GM21619 (cell line): ENCODE measurements around the gene DPYSL5.
A peak's percentile ranks its signal among the peaks of the same experiment; 100 is the strongest.
"Not testable (repeated sequence)": the region's sequence is repeated elsewhere in the genome, so short reads cannot be mapped to it uniquely, and the experiment has no call there.

Source experiments
- ATAC-seq: cut with Tn5 transposase; IDR thresholded peaks from one replicate; pipeline ENCODE4 v1.9.1; 2021; ENCODE audit not compliant: unreplicated experiment

DPYSL5 gene

DNA sequence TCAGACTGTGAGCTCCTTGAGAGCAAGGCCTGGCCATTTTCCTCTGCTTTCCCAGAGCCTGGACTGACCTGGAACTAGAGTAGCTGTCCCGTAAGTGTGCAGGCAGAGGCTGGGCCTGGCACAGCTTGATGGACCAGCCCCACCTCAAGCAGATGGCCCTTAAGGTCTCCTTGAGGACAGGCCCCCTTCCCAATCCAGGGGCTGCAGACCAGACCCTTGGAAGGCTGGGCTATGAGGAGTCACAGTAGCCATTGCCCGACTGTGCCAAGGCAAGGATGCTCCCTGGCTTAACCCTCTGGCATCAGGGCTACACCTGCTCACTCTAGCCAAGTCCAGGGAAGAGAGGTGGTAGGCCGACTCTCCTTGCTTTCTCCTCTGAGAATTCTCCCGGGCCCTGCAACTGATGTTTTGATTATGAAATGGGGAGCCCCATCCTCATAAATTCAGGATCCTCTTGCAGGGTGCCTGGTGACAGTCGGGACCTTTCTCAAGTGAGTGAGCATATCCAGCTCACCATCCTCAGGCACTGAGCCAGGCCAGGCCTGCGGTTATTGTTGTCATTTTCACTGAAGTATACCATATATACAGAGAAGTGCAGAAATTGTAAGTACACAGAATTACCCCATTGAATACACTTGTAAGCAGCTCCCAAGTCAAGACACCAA lies 51.7 kb downstream of the DPYSL5 start:
- ATAC-seq = no peak

DNA sequence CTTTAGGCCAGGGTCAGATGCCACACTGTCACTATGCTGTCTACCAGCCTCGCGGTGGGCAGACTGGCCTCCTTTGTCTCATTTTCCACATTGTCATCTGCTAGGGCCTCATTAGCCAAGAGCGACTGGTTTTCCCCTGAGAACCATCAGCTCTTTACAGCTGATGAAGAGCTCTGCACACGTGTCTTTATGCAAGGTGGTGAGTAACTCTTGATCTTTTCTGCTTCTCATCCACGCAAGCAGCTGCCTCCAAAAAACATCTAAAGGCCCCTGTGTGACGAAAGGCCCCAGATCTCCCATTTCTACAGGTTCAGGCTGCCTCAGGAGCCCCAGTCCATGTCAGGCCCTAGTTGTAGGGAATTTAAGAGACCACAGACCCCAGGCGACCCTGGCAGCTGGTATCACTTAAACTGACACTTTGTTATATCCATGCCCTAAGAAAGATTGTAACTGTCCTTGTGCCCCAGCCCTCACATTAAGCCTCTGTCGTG lies 52.9 kb downstream of the DPYSL5 start:
- no peak for ATAC-seq

DNA sequence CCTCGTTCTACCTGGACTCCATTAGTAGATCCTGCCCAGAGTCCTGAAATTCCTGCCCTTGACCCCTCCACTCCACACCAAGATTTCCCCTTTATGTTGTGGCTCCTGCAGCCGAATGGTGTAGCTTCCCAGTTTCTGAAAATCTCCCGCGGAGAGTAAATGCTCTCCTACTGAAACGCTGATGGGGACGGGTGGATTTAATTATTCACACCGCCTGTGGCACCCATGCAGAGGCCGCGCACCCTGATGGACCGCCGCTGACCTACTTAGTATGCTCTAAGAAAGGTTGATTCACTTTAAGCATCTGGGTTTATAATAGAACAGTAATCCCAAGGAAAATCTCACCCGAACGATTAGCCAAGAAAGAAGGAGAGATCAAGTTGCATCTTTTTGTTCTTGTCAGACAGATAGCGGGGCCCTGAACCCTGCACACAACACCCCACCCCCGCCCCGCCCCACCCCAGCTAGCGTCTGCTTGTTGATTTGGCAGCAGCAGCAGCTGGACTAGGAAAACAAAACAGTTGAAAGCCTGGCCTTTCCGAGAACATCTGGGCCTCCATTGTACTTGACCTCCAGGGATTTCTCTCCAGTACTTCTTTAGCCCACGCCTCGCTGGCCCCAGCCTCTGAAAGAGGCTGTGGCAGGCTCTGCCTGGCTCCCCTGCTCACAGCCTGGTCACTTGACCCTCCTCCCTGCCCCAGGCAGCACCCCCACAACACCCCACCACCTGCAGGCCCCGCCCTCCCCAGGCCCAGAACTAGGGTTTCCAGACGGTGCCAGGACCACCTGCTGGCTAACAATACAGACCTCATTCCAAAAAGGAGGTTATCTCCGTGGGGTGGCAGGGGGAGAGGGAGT lies 53.6 kb downstream of the DPYSL5 start:
- ATAC-seq = no peak

DNA sequence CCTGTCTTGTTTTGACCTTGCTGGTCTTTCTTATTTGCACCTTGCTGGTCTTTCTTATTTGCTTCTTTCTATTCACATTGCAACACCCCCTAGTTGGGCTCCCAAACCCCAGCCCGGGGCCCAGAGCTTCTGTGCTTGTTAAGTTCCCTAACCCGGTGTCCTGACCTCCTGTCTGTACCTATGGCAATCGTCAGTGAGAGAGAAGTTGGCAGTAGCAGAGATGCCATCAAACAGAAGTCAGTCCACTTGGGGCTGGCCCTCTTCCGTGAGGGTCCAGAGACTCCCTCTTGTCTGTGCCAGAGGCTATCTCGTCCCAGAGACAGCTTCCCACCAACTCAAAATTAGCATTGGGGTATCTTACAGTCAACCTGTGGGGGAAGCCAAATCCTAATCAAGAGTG lies 55.7 kb downstream of the DPYSL5 start:
- ATAC-seq = no peak

DNA sequence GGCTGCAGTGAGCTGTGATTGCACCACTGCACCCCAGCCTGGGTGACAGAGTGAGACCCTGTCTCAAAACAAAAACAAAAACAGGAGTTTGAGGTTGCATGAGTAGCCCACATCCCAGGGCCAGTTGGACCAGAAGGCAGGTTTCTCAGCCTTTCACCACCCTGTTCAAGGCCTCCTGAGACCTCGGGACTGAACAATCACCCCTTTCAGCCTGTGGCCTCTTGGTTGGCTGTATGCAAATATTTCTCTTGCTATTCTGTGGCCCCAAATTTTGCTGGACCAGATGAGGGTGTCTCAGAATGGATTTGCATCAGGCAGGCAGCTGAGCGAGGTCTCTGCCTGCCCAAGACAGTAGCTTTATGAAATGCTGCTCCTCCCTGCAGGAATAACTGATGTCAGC lies 56.9 kb downstream of the DPYSL5 start:
- ATAC-seq = peak; percentile 89

DNA sequence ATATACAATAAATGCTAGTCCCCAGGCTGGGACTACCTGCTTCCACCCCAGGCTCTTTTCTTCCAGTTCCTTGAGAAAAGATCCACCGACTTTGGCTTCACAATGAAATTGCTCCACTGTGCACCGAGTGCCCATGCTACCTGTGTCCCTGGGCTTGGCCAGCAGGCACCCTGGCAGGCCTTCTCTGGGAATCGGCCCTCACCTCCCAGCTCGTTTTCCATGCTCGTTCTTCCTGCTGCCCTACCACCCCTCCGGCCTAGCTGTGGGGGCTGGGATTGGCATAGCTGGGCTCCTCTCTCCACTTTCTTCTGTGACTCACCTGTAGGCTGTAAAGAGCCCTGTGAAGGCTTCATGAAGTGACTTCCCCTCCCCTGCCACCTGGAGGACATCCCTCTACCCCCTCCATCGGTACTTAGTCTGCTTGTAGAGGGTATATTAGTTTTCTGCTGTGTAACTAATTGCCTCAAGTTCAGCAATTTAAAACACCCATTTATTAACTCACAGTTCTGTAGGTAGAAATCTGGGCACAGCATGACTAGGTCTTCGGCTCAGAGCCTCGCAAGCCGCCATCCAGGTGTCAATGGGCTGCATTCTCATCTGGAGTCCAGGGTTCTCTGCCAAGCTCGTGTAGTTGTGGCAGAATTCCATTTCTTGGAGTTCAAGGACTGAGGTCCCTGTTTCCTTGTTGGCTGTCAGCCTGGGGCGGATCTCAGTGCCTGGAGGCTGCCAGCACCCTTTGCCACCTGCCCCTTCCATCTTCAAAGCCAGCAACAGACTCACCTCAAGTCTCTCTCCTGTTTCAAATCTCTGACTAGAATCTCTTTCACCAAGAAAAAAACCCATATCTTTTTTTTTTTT lies 57.6 kb downstream of the DPYSL5 start:
- no peak for ATAC-seq

DNA sequence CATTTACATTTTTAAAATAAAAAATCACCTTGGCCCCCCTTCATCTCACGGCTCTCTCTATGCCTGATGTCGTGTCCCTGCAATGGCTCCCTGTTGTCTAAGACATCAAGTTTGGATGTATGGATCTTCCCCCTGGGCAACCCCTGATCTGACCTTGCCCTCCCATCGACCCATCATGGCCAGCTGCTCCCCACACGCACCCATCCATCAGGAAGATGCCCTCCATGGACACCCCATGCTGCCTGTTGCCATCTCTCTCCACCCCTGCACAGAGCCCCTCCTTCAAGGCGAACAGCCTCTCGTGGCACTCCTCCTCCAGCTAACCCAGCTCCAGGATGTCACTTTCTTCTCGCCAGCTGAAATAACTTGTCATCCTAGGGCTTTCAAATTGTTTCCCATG lies 59.5 kb downstream of the DPYSL5 start:
- ATAC-seq = no peak

DNA sequence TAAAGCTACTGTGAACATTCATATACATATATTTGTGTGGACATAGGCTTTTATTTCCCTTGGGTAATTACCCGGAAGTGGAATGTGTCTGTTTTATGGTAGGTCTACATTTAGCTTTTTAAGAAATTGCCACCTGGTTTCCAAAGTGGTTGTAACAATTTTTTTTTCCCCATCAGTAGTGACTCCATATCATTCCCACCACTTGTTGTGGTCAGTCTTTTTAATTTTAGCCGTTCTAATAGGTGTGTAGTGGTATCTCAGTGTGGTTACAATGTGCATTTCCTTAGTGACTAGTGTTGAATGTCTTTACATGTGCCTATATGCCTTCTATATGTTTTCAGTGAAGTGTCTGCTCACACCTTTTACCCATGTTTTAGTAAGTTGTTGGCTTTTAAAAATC lies 62.2 kb downstream of the DPYSL5 start:
- no peak for ATAC-seq

DNA sequence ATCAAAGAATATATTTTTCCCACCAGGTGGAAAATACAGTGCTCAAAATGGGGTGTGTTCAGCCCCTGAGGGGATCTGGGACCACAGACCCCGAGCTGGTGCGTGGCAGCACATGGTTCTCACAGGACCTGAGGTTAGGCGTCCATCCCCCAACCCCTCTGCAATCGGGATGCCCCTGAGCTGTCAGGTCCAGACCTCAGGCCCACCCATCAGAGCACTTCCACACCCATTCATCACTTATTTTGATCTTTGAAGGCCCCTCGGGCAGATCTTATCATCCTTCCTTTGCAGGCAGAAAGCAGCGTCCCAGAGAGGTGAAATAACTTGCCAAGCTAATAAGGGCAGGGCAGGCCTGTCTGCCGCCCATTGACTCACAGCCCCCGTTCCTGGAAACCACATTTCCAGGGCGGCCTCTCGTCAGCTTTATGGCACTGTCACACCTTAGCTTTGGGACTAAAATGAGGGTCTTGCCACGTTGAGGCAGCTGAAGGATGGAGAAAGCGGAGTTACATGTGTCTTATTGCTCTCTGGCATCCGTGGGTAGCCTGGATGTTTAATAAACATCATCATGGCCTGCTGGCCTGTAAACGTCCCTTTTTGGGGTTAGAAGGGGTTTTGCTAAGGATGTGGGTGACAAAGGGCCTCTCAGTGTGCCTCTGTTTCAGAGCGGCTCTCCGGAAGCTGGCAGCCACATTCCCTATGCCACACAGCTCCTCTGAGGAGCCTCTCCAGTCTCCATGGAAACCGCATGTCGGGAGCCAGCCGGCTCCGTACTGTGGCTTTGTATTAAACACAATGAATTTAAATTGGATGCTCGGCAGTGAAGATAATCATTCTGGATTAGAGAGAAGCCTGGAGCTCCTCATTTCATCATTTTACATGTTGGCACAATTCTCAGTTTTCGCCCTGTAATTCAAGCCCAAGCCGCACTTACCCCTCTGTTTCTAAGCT lies 64.3 kb downstream of the DPYSL5 start:
- ATAC-seq = no peak

DNA sequence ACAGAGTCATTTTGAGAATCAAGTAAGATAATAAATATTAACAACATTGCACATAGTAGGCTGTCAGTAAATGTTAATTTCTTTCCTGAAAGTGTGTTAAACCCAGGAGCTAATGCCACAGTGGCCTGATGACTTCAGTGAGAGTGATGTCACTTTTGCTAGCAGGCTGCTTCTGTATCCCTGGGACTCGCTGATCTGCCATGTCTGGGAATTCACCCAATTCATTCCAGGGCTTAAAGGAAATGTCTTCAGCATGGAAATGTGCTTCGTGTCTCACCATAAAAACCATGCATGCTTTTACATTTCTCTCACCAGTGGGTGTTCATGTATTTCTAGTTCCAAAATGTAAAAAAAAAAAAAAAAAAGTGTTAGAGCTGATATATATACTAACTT lies 65.7 kb downstream of the DPYSL5 start:
- ATAC-seq = no peak

DNA sequence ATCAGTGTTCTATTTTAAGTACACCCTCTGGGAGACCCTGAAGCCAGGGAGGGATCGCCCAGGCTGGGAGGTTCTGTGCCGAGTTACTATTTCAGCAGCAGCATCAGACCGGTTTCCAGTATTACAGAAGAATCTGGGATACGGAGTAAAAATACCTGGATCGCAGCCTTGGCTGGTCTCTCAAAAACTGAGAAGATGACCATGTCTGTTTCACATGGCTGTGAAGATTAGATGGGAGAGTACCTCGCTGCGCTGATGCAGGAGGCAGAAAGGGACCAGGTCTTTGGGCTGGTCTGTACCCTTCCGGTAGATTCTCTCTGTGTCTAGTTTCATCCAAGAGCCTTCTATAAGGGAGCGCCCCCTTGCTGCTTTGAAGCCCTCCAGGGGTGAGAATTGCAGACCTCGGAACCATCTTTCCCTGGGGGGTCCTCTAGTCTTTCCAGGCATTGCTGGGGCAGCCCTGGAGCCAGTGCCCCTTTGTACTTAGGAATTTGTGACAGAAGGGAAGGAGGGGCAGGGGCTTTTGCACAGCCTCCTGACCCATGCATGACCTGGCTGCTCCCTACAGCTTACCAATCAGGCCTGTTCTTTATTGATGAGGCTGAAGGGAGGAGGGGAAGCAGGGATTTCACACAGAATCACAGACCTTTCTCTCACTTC lies 66.2 kb downstream of the DPYSL5 start:
- ATAC-seq = no peak

DNA sequence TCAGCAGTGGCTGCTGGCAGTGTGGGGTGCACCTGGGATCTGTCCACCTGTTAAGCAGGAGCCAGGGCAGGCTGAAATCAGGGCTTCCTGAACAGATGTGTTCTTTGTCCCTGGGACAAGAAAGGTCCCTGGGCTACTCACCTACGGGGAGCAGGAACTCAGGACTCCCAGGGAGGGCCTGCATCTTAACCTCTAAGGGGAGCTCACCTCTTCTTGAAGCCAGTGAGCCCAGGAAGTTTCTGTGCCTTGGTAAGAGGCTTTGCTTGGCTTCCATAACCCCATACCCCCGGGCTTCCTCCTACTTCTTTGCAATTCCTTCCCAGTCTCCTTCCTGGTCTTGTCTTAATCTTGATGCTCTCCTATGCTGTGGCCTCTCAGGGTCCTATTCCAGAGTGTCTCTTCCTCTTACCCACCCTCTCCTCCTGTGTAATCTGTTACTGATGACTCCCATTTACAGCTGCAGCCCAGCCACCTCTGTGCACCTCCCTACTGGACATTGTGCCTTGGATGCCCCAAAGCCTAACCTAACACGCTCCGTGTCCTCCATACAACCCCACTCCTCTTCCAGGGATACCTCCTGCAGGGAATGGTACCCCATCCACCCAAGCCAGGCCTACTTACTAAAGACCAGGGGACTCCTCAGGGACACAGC lies 66.9 kb downstream of the DPYSL5 start:
- no peak for ATAC-seq

DNA sequence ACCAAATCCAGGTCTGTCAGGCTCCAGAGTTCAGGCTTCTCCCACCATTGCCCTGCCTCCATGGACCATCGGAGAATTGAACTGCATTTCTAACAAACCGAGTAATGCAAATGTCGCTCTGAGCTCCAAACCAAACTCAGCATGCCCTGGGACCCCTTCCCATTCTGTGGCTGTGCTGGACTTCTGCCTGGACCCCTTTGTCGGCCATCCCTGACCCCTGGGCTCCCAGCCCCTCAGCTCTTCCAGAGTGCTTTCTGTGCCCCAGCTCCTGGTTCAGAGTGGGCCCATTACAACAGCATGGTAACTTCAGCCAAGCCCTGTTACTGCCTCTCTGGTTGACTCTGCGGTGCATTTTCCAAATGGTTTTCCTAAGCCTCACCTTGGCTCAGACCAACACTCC lies 67.4 kb downstream of the DPYSL5 start:
- ATAC-seq = no peak

DNA sequence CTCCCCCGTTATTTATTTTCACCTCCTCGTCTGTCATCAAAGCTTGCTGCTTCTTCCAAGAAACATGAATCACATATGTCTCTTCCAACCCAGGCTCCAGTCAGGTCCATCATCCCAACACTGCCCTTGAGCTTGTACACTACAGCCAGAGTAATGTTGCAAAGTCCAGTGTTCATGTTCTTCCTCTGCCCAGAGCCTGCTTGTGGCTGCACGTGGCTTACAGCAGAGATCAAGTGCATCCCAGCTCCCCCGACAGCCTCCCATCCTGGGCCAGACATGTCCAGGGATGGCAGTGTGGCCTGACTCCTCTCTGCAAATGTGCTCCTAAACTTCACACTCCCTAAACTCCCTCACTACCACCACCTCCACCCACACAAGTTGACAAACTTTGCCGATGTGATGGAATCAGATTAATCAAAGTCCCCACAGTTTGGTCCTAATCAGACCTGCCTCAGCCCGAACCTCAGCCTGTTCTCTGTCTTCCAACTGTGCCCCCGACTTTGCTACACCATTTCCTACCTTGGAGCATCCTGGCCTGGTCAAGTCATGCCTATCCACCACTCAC lies 68.3 kb downstream of the DPYSL5 start:
- ATAC-seq = no peak

DNA sequence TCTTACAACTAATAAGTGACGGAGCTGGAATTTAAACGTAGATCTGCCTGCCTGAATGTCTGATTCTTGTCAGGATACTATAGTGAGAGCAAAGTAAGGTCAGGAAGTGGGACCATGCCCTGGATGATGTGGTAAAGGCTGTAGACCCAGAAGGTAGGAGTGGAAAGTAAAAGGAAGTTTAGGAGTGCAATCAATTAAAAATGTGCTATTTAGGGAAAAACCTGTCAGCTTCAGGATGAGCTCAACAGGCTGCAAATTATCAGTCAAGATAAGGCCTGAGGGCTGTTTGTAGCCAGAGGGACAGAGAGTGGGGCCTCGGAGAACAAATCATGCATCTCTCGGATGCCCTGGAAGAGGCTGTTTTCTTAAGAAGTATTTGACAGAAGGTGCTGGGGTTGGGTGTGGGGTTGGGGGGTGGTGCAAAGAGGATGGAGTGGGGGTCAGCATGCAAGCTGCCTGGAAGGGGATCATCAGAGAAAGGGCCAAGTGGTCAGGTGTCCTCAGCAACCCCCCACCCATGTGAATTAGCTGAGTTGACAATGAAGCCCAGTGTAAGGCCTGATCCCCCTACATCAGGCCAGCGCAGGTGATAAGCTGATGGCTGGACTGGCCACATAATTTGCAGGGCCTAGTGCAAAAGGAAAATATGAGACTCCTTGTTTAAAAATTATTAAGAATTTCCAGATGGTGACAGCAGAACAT lies 69.4 kb downstream of the DPYSL5 start:
- no peak for ATAC-seq

DNA sequence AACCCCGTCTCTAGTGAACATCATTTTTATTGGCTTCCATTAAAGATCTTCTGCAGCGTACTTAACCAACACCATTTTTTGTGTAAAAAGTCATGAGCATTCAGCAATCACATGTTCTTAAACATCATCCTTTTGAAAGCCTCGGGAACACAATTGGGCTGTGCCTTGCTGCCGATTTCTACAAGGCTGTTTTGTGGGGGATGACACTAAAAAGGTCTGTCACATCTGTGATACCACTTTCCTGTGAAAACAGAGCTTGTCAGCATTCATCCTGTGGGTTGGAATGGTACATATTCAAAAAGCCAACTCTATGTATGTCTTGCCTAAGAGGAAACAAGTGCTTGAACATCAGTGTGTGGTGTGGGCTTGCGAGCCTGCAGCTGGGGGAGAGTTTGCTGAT lies 73.4 kb downstream of the DPYSL5 start:
- no peak for ATAC-seq

DNA sequence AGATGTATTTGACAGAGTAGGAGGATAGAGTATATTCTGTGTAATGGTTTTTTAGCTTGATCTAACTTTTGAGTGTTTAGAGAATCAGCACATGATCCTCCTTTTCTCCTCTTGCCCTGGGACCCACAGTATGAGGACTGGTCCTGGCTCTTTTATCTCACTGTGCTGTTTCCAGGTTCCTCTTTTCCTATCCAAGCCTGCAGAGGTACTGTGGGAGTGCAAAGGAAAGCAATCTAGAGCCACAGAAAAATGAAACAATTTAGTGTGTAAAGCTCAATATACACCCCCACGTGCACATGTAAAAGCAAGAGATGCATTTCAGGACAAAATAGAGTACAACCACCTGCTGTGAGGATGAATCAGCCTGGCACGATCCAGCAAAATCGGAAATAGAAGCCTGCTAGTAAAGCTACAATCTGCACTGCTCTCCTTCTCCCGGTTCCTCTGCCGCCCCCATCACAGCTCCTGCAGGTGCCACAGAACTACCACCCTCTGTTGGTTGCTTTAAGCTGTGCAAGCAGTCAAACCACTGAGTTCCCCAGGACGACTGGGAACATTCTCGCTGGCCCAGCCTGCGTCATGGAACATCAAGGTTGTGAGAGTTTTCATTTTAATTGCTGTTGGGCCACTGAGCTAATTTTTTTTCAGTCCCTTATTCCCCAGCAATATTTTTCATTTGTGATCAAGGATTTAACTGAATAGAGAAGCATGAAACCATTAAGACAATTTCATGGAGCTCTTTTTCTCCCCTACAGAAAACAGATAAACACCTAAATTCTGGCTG lies 74.7 kb downstream of the DPYSL5 start:
- ATAC-seq = no peak

DNA sequence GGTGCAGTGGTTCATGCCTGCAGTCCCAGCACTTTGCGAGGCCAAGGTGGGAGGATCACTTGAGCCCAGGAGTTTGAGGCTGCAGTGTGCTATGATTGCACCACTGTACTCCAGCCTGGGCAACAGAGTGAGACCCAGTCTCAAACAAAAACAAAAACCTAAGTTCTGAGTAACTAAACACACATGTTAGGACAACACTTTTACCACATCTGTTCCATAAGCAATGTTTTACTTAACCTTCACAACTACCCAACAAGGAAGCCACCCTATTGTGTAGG lies 75.2 kb downstream of the DPYSL5 start:
- ATAC-seq = not testable (repeated sequence)
